ENCODE data around the gene GATM.

The GATM gene

DNA sequence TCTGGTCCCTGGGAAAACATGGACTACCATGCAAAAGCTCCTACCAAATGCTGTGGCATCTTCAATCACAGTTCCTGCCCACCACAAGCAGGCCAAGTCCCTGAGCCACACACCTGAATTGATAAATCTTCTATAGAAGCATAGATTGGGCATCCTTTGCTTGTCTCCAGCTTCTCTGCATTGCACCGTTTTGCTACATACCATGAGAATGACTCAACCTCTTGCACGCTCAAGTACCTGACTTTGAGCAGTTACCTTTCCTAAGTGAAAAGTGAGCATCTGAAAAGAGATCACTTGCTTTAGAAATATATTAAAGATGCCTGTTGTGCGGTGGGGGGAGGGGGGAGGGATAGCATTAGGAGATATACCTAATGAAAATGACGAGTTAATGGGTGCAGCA, 31.3 kb downstream of the GATM start:
- TF ChIP-seq PAX5 (IDR thresholded peaks at IDR 0.05; ENCODE audit: insufficient read depth, low read length, severe bottlenecking) (no peak), SPI1 (IDR thresholded peaks at IDR 0.05; ENCODE audit: low read depth, low read length) (no peak), POU2F2 (IDR thresholded peaks at IDR 0.05; ENCODE audit: low read depth, low read length) (no peak), POLR2AphosphoS5 (IDR thresholded peaks at IDR 0.05; ENCODE audit: low read depth, low read length) (no peak), TAF1 (IDR thresholded peaks at IDR 0.05; ENCODE audit: low read depth, low read length) (no peak), POLR2A (IDR thresholded peaks at IDR 0.05; ENCODE audit: low read depth, low read length) (no peak)
- FAIRE-seq (no peak), DNase-seq (ENCODE audit: insufficient read length, low spot score) (no peak)

DNA sequence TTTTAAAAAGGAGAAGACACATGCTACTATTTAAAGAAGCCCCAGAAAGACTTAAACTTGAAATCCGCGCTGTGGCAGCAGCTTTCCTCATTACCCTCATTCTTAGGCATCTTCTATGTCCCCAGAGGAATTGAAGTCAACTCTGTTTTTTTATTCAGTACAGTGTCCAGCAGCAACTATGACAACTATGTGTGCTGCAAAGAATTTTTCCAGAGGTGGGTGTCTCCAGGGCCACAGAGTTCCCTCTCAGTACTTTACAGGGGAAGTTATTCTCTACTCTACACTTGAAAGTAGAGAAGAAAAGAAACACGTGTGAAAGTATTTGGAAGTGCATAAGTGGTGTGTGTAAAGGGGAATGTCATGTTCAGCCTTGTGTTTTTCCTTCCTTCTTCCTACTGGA, 32.0 kb downstream of the GATM start:
- DNase-seq (ENCODE audit: insufficient read length, low spot score) (no peak), FAIRE-seq (no peak)
- no peak for TF ChIP-seq POLR2AphosphoS5 (IDR thresholded peaks at IDR 0.05; ENCODE audit: low read depth, low read length)
- no peak for TF ChIP-seq POU2F2 (IDR thresholded peaks at IDR 0.05; ENCODE audit: low read depth, low read length)
- no peak for TF ChIP-seq TAF1 (IDR thresholded peaks at IDR 0.05; ENCODE audit: low read depth, low read length)
- no peak for TF ChIP-seq SPI1 (IDR thresholded peaks at IDR 0.05; ENCODE audit: low read depth, low read length)

DNA sequence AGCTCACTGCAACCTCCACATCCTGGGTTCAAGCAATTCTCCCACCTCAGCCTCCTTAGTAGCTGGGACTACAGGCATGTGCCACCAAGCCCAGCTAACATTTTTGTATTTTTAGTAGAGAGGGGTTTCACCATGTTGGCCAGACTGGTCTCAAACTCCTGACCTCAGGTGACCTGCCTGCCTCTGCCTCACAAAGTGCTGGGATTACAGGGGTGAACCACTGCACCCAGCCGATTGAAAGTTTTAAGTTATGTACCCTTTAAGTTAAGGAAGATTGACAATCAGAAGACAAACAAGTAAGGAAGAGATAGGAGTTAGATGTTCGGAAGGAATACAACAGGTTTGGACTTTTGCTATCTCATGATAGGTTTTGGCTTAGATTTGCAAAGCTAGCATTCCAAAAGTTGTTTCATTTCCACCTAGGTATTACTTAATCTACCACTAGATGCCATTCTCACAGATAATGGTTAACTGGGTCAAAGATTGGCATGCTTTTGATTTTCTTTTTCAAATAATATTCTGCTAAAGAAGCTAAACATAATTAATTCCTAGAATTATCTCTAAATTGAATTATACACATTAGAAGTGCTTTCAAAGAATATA, 35.0 kb downstream of the GATM start:
- FAIRE-seq (no peak), DNase-seq (ENCODE audit: insufficient read length, low spot score) (no peak)
- TF ChIP-seq SPI1 (IDR thresholded peaks at IDR 0.05; ENCODE audit: low read depth, low read length) = no peak
- TF ChIP-seq POU2F2 (IDR thresholded peaks at IDR 0.05; ENCODE audit: low read depth, low read length) = no peak

DNA sequence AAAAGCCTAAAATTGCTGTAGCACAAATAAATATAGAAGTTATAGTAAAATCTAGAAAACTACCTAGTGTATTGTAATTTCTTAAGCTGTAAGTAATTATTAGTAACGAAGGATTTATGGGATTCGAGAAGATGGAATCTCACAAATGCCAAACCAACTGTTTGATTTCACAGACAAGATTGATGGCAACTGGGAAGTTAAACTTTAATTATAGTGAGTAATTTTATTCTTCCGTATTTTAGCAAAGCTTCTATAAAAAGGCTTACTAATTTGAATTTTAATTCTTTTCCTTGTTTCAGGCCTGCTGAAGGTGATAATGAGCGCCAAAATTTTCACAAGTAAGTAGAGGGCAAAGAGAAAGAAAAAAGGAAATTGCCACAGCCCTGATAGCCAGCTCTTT, 36.6 kb downstream of the GATM start:
- TF ChIP-seq TAF1 (IDR thresholded peaks at IDR 0.05; ENCODE audit: low read depth, low read length) (no peak), PAX5 (IDR thresholded peaks at IDR 0.05; ENCODE audit: insufficient read depth, low read length, severe bottlenecking) (no peak), POU2F2 (IDR thresholded peaks at IDR 0.05; ENCODE audit: low read depth, low read length) (no peak), POLR2AphosphoS5 (IDR thresholded peaks at IDR 0.05; ENCODE audit: low read depth, low read length) (no peak), SPI1 (IDR thresholded peaks at IDR 0.05; ENCODE audit: low read depth, low read length) (no peak), POLR2A (IDR thresholded peaks at IDR 0.05; ENCODE audit: low read depth, low read length) (no peak)
- FAIRE-seq (no peak), DNase-seq (ENCODE audit: insufficient read length, low spot score) (no peak)

DNA sequence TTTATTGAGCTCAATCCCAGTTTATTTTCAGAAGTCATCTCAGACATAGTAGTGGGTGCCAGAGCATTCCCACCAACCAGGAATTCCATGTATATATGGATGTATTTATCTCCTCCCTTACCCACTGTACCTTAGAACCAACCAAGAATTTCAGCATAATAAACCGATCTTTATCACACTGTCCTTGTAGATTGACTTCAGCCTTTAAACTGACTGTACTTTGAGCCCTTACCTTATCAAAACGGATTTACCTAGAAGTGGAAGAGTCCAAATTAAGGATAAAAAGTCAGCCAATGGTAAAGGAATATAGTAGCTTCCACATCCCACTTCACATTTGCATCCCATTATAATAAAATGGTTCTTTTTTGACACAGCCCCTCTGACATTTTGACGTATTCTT, 37.9 kb downstream of the GATM start:
- DNase-seq (ENCODE audit: insufficient read length, low spot score) (no peak), FAIRE-seq (no peak)
- no peak for TF ChIP-seq SPI1 (IDR thresholded peaks at IDR 0.05; ENCODE audit: low read depth, low read length)
- TF ChIP-seq PAX5 (IDR thresholded peaks at IDR 0.05; ENCODE audit: insufficient read depth, low read length, severe bottlenecking) = no peak
- TF ChIP-seq POLR2AphosphoS5 (IDR thresholded peaks at IDR 0.05; ENCODE audit: low read depth, low read length) = no peak
- no peak for TF ChIP-seq POLR2A (IDR thresholded peaks at IDR 0.05; ENCODE audit: low read depth, low read length)
- TF ChIP-seq POU2F2 (IDR thresholded peaks at IDR 0.05; ENCODE audit: low read depth, low read length) = no peak
- TF ChIP-seq TAF1 (IDR thresholded peaks at IDR 0.05; ENCODE audit: low read depth, low read length) = no peak

DNA sequence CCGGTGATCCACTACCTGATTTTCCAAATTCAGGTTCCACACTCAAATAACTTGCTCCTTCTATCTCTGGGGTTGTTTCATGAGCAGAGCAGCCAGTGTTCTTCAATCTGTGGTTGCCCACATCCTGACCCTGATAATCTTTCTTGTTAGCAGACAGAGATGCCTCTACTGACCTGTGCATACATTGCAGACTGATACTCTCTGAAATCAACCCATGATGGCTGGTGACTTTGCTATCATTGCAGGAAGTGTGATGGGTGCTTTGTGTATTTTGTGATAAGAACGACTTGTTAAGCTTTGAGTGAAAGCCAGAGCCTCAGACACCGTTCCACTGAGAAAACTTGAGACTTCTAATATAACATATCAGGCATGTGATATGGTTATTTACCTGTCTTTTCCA, 39.9 kb downstream of the GATM start:
- FAIRE-seq (peak; percentile 41), DNase-seq (ENCODE audit: insufficient read length, low spot score) (no peak)
- TF ChIP-seq POLR2A (IDR thresholded peaks at IDR 0.05; ENCODE audit: low read depth, low read length) (no peak), POLR2AphosphoS5 (IDR thresholded peaks at IDR 0.05; ENCODE audit: low read depth, low read length) (no peak), SPI1 (IDR thresholded peaks at IDR 0.05; ENCODE audit: low read depth, low read length) (no peak), POU2F2 (IDR thresholded peaks at IDR 0.05; ENCODE audit: low read depth, low read length) (no peak), PAX5 (IDR thresholded peaks at IDR 0.05; ENCODE audit: insufficient read depth, low read length, severe bottlenecking) (no peak), TAF1 (IDR thresholded peaks at IDR 0.05; ENCODE audit: low read depth, low read length) (no peak)

DNA sequence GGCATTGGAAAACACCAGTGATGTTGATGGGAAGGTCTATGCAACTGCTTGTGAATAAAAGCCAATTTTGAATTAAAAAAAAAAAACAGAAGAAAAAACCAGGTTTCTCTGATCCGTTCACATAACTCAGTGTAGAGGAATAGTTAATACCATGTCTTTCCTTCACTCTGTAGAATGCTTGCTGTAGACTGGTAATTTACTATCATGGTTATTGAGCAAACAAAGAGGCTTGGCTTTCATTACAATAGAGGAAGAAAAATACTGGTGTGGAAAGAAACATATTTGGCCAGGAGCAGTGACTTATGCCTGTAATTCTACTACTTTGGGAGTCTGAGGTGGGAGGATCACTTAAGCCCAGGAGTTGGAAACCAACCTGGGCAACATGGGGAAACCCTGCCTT, 41.1 kb downstream of the GATM start:
- TF ChIP-seq TAF1 (IDR thresholded peaks at IDR 0.05; ENCODE audit: low read depth, low read length) = no peak
- TF ChIP-seq PAX5 (IDR thresholded peaks at IDR 0.05; ENCODE audit: insufficient read depth, low read length, severe bottlenecking) = no peak
- TF ChIP-seq POU2F2 (IDR thresholded peaks at IDR 0.05; ENCODE audit: low read depth, low read length) = no peak
- no peak for TF ChIP-seq POLR2AphosphoS5 (IDR thresholded peaks at IDR 0.05; ENCODE audit: low read depth, low read length)
- FAIRE-seq (no peak), DNase-seq (ENCODE audit: insufficient read length, low spot score) (no peak)

DNA sequence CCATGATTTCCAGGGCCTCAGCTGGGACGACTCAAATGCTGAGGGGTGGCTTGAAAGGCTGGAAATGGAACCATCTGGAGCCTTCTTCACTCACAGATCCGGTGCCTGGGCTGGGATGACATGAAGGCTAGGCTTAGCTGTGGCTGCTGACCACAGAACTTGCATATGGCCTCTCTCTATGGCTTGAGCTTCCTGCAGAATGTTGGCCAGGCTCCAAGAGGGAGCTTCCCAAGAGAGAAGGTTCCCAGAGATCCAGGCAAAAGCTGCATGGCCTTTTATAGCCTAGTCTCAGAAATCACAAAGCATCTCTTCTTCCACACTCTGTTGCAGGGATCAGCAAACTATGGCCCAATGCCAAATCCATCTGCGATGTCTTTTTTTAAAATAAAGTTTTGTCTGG, 44.8 kb downstream of the GATM start:
- DNase-seq (ENCODE audit: insufficient read length, low spot score) = no peak
- TF ChIP-seq POU2F2 (IDR thresholded peaks at IDR 0.05; ENCODE audit: low read depth, low read length) = no peak
- TF ChIP-seq SPI1 (IDR thresholded peaks at IDR 0.05; ENCODE audit: low read depth, low read length) = no peak
- no peak for TF ChIP-seq PAX5 (IDR thresholded peaks at IDR 0.05; ENCODE audit: insufficient read depth, low read length, severe bottlenecking)
- no peak for TF ChIP-seq TAF1 (IDR thresholded peaks at IDR 0.05; ENCODE audit: low read depth, low read length)
- TF ChIP-seq POLR2A (IDR thresholded peaks at IDR 0.05; ENCODE audit: low read depth, low read length) = no peak
- TF ChIP-seq POLR2AphosphoS5 (IDR thresholded peaks at IDR 0.05; ENCODE audit: low read depth, low read length) = no peak
- no peak for FAIRE-seq

DNA sequence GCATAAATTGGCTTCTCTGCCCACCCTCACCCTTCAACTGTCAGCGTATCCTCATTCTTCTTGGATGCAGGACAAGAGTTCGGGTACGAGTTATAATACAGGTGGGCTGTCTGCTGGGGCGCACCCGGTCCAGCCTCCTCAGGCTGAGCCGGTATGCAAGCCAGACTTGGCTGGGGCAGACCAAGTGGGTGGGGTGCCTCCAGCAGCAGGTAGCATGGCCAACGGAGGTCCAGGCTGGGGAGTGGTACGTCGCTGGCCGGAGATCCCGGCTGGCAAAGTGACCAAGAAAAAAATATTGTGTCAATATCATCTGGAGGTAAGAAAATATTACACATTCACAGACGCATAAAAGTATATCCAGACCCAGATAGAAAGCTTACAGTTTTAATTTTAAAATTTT, 45.6 kb downstream of the GATM start:
- FAIRE-seq = no peak
- TF ChIP-seq PAX5 (IDR thresholded peaks at IDR 0.05; ENCODE audit: insufficient read depth, low read length, severe bottlenecking) = no peak
- TF ChIP-seq POU2F2 (IDR thresholded peaks at IDR 0.05; ENCODE audit: low read depth, low read length) = no peak
- DNase-seq (ENCODE audit: insufficient read length, low spot score) = no peak

DNA sequence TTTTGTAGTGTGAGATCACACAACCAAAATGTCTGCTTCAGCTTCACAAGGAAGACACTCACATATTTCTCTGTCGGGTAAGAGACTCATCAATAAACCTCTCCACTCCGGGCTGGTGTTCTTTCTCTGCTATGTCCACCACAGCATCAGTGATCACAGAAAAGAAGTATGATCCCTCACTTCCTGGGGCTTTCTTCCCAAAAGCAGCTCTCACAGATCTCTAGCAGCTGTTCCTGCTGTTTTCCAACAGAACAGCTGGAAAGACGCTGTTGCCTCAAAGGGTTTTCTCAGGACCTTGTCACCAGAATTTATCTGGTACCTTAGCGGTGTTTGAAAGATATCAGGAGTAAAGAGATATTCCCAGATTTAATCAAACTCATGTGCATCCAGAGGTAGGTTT, 46.4 kb downstream of the GATM start:
- no peak for DNase-seq (ENCODE audit: insufficient read length, low spot score)
- no peak for FAIRE-seq
- TF ChIP-seq SPI1 (IDR thresholded peaks at IDR 0.05; ENCODE audit: low read depth, low read length) (no peak), POLR2A (IDR thresholded peaks at IDR 0.05; ENCODE audit: low read depth, low read length) (no peak), TAF1 (IDR thresholded peaks at IDR 0.05; ENCODE audit: low read depth, low read length) (no peak), POLR2AphosphoS5 (IDR thresholded peaks at IDR 0.05; ENCODE audit: low read depth, low read length) (no peak), PAX5 (IDR thresholded peaks at IDR 0.05; ENCODE audit: insufficient read depth, low read length, severe bottlenecking) (no peak), POU2F2 (IDR thresholded peaks at IDR 0.05; ENCODE audit: low read depth, low read length) (no peak)
